ENCODE results near the gene FADS1.
A peak's percentile ranks its signal among the peaks of the same experiment; 100 is the strongest.

Gene FADS1

GRCh38 chr11:61817471-61818202 lies 834 bp upstream of the FADS1 start:
- no peak for DNase-seq

- peak; percentile 36 for DNase-seq
Measured at GRCh38 chr11:61815790-61816735, 740 bp downstream of the FADS1 start.

- DNase-seq = peak; percentile 24
Measured at GRCh38 chr11:61814958-61815789, 1.6 kb downstream of the FADS1 start.

- no peak for DNase-seq
Measured at GRCh38 chr11:61814247-61814957, 2.4 kb downstream of the FADS1 start.

GRCh38 chr11:61812736-61813411 lies 3.9 kb downstream of the FADS1 start:
- DNase-seq = no peak

- DNase-seq = no peak
Measured at GRCh38 chr11:61811831-61812230, 5.0 kb downstream of the FADS1 start.

GRCh38 chr11:61810671-61811175 lies 6.1 kb downstream of the FADS1 start:
- no peak for DNase-seq

GRCh38 chr11:61806785-61807184 lies 10.0 kb downstream of the FADS1 start:
- DNase-seq = no peak

GRCh38 chr11:61805146-61805545 lies 11.7 kb downstream of the FADS1 start:
- DNase-seq = no peak

- no peak for DNase-seq
Measured at GRCh38 chr11:61803889-61804647, 12.7 kb downstream of the FADS1 start.

GRCh38 chr11:61802605-61803004 lies 14.2 kb downstream of the FADS1 start:
- DNase-seq = no peak

GRCh38 chr11:61800331-61801281 lies 16.2 kb downstream of the FADS1 start:
- DNase-seq = no peak

- no peak for DNase-seq
Measured at GRCh38 chr11:61799665-61800284, 17.0 kb downstream of the FADS1 start.

GRCh38 chr11:61797263-61797944 lies 19.4 kb downstream of the FADS1 start:
- peak; percentile 55 for DNase-seq

- DNase-seq = no peak
Measured at GRCh38 chr11:61795876-61796526, 20.8 kb downstream of the FADS1 start.

- DNase-seq = no peak
Measured at GRCh38 chr11:61795459-61795858, 21.3 kb downstream of the FADS1 start.

GRCh38 chr11:61794579-61794978 lies 22.2 kb downstream of the FADS1 start:
- DNase-seq = no peak

- DNase-seq = no peak
Measured at GRCh38 chr11:61793829-61794204, 23.0 kb downstream of the FADS1 start.

Data from effector CD8-positive, alpha-beta T cell (primary cell).